ENCODE results near the gene ANKRD40. TPM values are rescaled to one million over a fixed set of nuclear protein-coding genes. Genes with fewer than 3 reads are reported as not detected.

ANKRD40 gene
- total and polyA plus RNA-seq, 9 donors = 31.8 to 43.2 (median 37.1) TPM

DNA sequence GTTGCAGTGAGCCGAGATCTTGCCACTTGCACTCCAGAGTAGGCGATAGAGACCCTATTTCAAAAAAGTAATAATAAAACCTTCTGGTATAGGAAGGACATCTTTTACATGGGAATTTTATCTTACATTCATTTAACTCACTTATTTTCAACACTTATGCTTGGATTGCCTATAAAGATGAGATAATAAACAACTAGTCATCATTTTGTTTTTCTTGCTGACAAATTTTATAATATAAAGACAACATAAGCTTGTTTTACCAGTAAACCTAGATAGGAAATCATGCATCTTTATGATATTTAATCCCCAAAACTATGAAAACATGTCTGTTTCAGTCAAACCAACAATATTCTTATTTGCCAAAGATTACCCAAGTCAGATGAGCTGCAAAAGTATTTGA is 56.1 kb downstream of the ANKRD40 start:
- Histone ChIP-seq H3K27ac (ENCODE audit: low read length) (no peak overlapping the region), H3K4me1 (ENCODE audit: control insufficient read depth, insufficient read depth, low read length) (no peaks in the 10 kb centered on the region), H3K4me3 (ENCODE audit: low read length) (no peak overlapping the region), H3K9me3 (replicated peaks; ENCODE audit: control insufficient read depth, low read depth, low read length) (peaks cover 6% of the 10 kb centered on the region), H3K27me3 (ENCODE audit: control insufficient read depth, insufficient read depth, low read length) (peaks cover 2% of the 10 kb centered on the region), H3K36me3 (ENCODE audit: control insufficient read depth, insufficient read depth, low read length) (no peaks in the 10 kb centered on the region)
- DNase-seq = no peak
- WGBS (ENCODE audit: insufficient coverage) = no CpG with 5 or more reads among the region's 2 CpGs

DNA sequence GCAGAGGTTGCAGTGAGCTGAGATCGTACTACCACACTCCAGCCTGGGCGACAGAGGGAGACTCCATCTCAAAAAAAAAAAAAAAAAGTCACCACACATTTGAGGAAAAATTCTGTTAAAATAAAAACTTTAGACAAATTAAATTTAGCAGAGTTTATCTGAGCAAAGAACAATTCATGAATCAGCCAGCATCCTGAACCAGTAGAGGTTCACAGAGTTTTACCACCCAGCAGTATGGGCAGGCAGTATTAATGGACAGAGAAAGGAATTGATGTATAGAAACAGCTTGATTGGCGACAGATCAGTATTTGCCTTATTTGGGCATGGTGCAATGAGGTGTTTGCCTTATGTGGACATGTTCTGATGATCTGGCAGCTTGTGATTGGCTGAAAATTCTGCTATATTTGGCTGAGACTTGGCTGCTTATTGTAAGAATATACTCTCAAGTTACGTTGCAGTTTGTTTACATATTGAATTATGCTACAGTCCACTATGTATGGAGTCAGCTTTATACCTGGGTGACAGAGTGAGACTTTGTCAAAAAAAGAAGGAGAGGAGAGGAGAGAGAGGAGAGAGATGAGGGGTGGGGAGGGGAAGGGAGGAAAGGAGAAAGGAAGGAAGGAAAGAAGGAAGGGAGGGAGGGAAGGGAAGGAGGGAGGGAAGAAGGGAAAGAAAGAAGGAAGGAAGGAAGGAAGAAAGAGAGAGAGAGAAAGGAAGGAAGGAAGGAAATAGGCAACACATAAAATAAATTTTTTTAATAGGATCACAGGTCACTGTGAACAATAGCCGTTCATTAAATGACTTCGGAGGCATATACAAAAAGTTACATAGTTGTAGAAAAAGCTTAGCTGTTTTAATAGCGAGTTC is 58.4 kb downstream of the ANKRD40 start:
- Histone ChIP-seq H3K4me1 (ENCODE audit: control insufficient read depth, insufficient read depth, low read length) (no peaks in the 10 kb centered on the region), H3K9me3 (replicated peaks; ENCODE audit: control insufficient read depth, low read depth, low read length) (peaks cover 6% of the 10 kb centered on the region), H3K27me3 (ENCODE audit: control insufficient read depth, insufficient read depth, low read length) (peaks cover 2% of the 10 kb centered on the region), H3K27ac (ENCODE audit: low read length) (no peak overlapping the region), H3K4me3 (ENCODE audit: low read length) (no peak overlapping the region), H3K36me3 (ENCODE audit: control insufficient read depth, insufficient read depth, low read length) (no peaks in the 10 kb centered on the region)
- 71% methylated on average over 1 of the region's 7 CpGs for WGBS (ENCODE audit: insufficient coverage)
- DNase-seq = no peak

DNA sequence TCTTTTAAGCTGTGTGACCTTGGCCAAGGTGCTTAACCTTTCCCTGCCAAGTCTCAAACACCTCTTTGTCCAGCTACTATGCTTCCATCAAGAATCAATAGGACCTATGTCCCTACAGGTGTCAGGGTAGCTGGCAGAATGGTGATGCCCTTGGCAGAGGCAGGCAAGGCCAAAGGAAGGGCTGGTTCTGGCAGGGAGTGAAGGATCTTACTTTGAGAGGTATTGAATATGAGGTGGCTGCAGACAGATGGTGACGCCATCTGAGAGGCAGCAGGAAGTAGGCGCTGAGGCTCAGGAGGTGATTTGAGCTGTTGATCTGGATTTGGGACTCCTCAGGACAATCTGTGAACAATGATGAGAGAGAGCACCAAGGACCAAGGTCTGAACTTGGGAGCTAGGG is 60.5 kb downstream of the ANKRD40 start:
- no peak overlapping the region for H3K27ac ChIP-seq (ENCODE audit: low read length)
- H3K27me3 ChIP-seq (ENCODE audit: control insufficient read depth, insufficient read depth, low read length) = peaks cover 2% of the 10 kb centered on the region
- H3K9me3 ChIP-seq (replicated peaks; ENCODE audit: control insufficient read depth, low read depth, low read length) = no peaks in the 10 kb centered on the region
- H3K4me1 ChIP-seq (ENCODE audit: control insufficient read depth, insufficient read depth, low read length) = no peaks in the 10 kb centered on the region
- 60% methylated on average over 2 of the region's 2 CpGs for WGBS (ENCODE audit: insufficient coverage)
- H3K36me3 ChIP-seq (ENCODE audit: control insufficient read depth, insufficient read depth, low read length) = no peaks in the 10 kb centered on the region
- H3K4me3 ChIP-seq (ENCODE audit: low read length) = no peak overlapping the region
- DNase-seq = no peak

DNA sequence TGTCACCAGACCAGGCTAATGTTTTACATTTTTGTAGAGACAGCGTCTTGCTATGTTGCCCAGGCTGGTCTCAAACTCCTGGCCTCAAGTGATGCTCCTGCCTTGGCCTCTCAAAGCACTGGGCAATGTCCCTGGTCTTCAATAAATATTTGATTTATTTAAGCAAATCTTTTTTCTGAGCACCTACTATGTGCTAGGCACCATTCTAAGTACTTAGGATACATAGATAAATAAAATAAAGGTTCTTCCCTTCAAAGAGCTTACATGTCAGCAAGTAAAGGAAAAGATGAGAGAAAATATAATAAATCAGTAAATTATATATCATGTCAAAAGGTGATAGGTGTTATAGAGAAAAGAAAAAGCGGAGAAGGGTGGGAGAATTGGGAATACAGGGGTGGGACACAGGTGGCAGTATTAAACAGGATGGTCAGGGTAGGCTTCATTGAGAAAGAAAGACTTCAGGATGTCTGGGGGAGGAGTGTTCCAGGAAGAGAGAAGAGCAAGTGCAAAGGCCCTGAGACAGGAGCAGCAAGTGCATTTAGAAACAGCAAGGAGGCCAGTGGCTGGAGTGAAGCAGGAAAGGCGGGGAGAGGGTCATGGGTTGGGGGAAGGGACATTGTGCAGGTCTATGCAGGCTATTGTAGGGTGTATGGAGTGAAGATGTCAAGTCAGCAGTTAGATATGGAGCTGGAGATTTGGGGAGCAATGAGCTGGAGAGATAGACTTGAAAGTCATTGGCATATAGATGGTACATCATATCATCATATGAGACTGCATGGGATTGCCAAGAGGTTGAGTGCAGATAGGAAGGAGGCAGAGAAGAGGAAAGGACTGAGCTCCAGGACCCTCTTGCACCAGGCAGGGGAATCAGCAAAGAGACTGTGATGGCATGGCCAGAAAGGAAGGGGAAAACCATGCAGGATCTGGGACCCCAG is 61.7 kb downstream of the ANKRD40 start:
- no peaks in the 10 kb centered on the region for H3K36me3 ChIP-seq (ENCODE audit: control insufficient read depth, insufficient read depth, low read length)
- no peak overlapping the region for H3K27ac ChIP-seq (ENCODE audit: low read length)
- H3K9me3 ChIP-seq (replicated peaks; ENCODE audit: control insufficient read depth, low read depth, low read length) = no peaks in the 10 kb centered on the region
- peaks cover 2% of the 10 kb centered on the region for H3K27me3 ChIP-seq (ENCODE audit: control insufficient read depth, insufficient read depth, low read length)
- peaks cover 3% of the 10 kb centered on the region for H3K4me1 ChIP-seq (ENCODE audit: control insufficient read depth, insufficient read depth, low read length)
- no peak overlapping the region for H3K4me3 ChIP-seq (ENCODE audit: low read length)
- no peak for DNase-seq
- WGBS (ENCODE audit: insufficient coverage) = 81% methylated on average over 3 of the region's 3 CpGs

Other genes with a start within 250 kb of the ANKRD40 start
- 2.4 TPM for gene CHAD, start 239.0 kb downstream of the ANKRD40 start, total RNA-seq
- 10 to 100 TPM in 1 of 8 donors, 1 to 10 TPM in 7; 4.4 to 13.5 (median 5.3) TPM for gene CHAD, start 239.0 kb downstream of the ANKRD40 start, polyA plus RNA-seq (ENCODE audit: insufficient read depth in 1 of 8, insufficient read length in 8 of 8, low replicate concordance in 1 of 8)
- 23.9 TPM for gene RSAD1, start 229.1 kb downstream of the ANKRD40 start, total RNA-seq
- 10 to 100 TPM; 29.6 to 42.0 (median 36.0) TPM for gene RSAD1, start 229.1 kb downstream of the ANKRD40 start, polyA plus RNA-seq (ENCODE audit: insufficient read depth in 1 of 8, insufficient read length in 8 of 8, low replicate concordance in 1 of 8)
- gene MYCBPAP, start 199.5 kb downstream of the ANKRD40 start, total RNA-seq = 0.66 TPM
- gene MYCBPAP, start 199.5 kb downstream of the ANKRD40 start, polyA plus RNA-seq (ENCODE audit: insufficient read depth in 1 of 8, insufficient read length in 8 of 8, low replicate concordance in 1 of 8) = 1 to 10 TPM in 3 of 8 donors, under 1 TPM in 5; 0.67 to 2.3 (median 0.88) TPM
- 0.18 TPM for gene EPN3, start 175.2 kb downstream of the ANKRD40 start, total RNA-seq
- gene EPN3, start 175.2 kb downstream of the ANKRD40 start, polyA plus RNA-seq (ENCODE audit: insufficient read depth in 1 of 8, insufficient read length in 8 of 8, low replicate concordance in 1 of 8) = 1 to 10 TPM in 5 of 8 donors, under 1 TPM in 3; 0.67 to 3.0 (median 1.1) TPM
- 27.1 TPM for gene SPATA20, start 160.7 kb downstream of the ANKRD40 start, total RNA-seq
- 10 to 100 TPM; 24.4 to 37.6 (median 33.3) TPM for gene SPATA20, start 160.7 kb downstream of the ANKRD40 start, polyA plus RNA-seq (ENCODE audit: insufficient read depth in 1 of 8, insufficient read length in 8 of 8, low replicate concordance in 1 of 8)
- gene CACNA1G, start 147.2 kb downstream of the ANKRD40 start, total RNA-seq = 5.9 TPM
- gene CACNA1G, start 147.2 kb downstream of the ANKRD40 start, polyA plus RNA-seq (ENCODE audit: insufficient read depth in 1 of 8, insufficient read length in 8 of 8, low replicate concordance in 1 of 8) = 10 to 100 TPM in 2 of 8 donors, 1 to 10 TPM in 6; 4.6 to 16.3 (median 8.3) TPM
- gene ABCC3, start 73.0 kb downstream of the ANKRD40 start, total RNA-seq = 0.27 TPM
- gene ABCC3, start 73.0 kb downstream of the ANKRD40 start, polyA plus RNA-seq (ENCODE audit: insufficient read depth in 1 of 8, insufficient read length in 8 of 8, low replicate concordance in 1 of 8) = 1 to 10 TPM in 3 of 8 donors, under 1 TPM in 5; 0.24 to 8.0 (median 0.44) TPM
- gene LUC7L3, start 11.7 kb upstream of the ANKRD40 start, total RNA-seq = 76.3 TPM
- gene LUC7L3, start 11.7 kb upstream of the ANKRD40 start, polyA plus RNA-seq (ENCODE audit: insufficient read depth in 1 of 8, insufficient read length in 8 of 8, low replicate concordance in 1 of 8) = 100 to 1,000 TPM; 247 to 302 (median 260) TPM
- not detected for gene ANKRD40CL, start 59.6 kb upstream of the ANKRD40 start, total RNA-seq
- under 1 TPM in 5 of 8 donors, not detected in 3; 0.21 to 0.56 (median 0.23) TPM for gene ANKRD40CL, start 59.6 kb upstream of the ANKRD40 start, polyA plus RNA-seq (ENCODE audit: insufficient read depth in 1 of 8, insufficient read length in 8 of 8, low replicate concordance in 1 of 8)
- 2.0 TPM for gene WFIKKN2, start 127.7 kb upstream of the ANKRD40 start, total RNA-seq
- 1 to 10 TPM in 5 of 8 donors, under 1 TPM in 3; 0.35 to 3.3 (median 1.2) TPM for gene WFIKKN2, start 127.7 kb upstream of the ANKRD40 start, polyA plus RNA-seq (ENCODE audit: insufficient read depth in 1 of 8, insufficient read length in 8 of 8, low replicate concordance in 1 of 8)
- 19.8 TPM for gene TOB1, start 158.4 kb upstream of the ANKRD40 start, total RNA-seq
- 10 to 100 TPM; 42.7 to 73.2 (median 56.2) TPM for gene TOB1, start 158.4 kb upstream of the ANKRD40 start, polyA plus RNA-seq (ENCODE audit: insufficient read depth in 1 of 8, insufficient read length in 8 of 8, low replicate concordance in 1 of 8)

All from muscle of leg (tissue), 11 donors.